ENCODE results near the gene ERC2.

The ERC2 gene

GRCh38 chr3:56365905-56366640, 102.2 kb downstream of the ERC2 start:
- DNase-seq, result no peak

GRCh38 chr3:56364665-56365064, 103.6 kb downstream of the ERC2 start:
- DNase-seq, result no peak

- no peak for DNase-seq
Measured at GRCh38 chr3:56363720-56364119, 104.5 kb downstream of the ERC2 start.

GRCh38 chr3:56361731-56362130, 106.5 kb downstream of the ERC2 start:
- DNase-seq, result no peak

GRCh38 chr3:56357266-56357665, 111.0 kb downstream of the ERC2 start:
- no peak for DNase-seq

GRCh38 chr3:56356808-56357207, 111.5 kb downstream of the ERC2 start:
- DNase-seq, result no peak

GRCh38 chr3:56355570-56356185, 112.6 kb downstream of the ERC2 start:
- DNase-seq, result no peak

- DNase-seq, result no peak
Measured at GRCh38 chr3:56351537-56351936, 116.7 kb downstream of the ERC2 start.

GRCh38 chr3:56347219-56347871, 120.9 kb downstream of the ERC2 start:
- peak; percentile 47 for DNase-seq

GRCh38 chr3:56342475-56342874, 125.8 kb downstream of the ERC2 start:
- DNase-seq, result no peak

GRCh38 chr3:56339671-56340070, 128.6 kb downstream of the ERC2 start:
- no peak for DNase-seq

- DNase-seq, result no peak
Measured at GRCh38 chr3:56339244-56339643, 129.0 kb downstream of the ERC2 start.

GRCh38 chr3:56336023-56336422, 132.2 kb downstream of the ERC2 start:
- no peak for DNase-seq

GRCh38 chr3:56324473-56324872, 143.8 kb downstream of the ERC2 start:
- no peak for DNase-seq

GRCh38 chr3:56323986-56324420, 144.3 kb downstream of the ERC2 start:
- DNase-seq, result peak; percentile 4

GRCh38 chr3:56322862-56323261, 145.4 kb downstream of the ERC2 start:
- no peak for DNase-seq

GRCh38 chr3:56321892-56322291, 146.4 kb downstream of the ERC2 start:
- no peak for DNase-seq

GRCh38 chr3:56321383-56321782, 146.9 kb downstream of the ERC2 start:
- no peak for DNase-seq

- no peak for DNase-seq
Measured at GRCh38 chr3:56320883-56321282, 147.4 kb downstream of the ERC2 start.

- DNase-seq, result no peak
Measured at GRCh38 chr3:56318891-56319290, 149.4 kb downstream of the ERC2 start.

GRCh38 chr3:56316944-56317343, 151.3 kb downstream of the ERC2 start:
- no peak for DNase-seq

GRCh38 chr3:56314842-56315241, 153.4 kb downstream of the ERC2 start:
- no peak for DNase-seq

- DNase-seq, result no peak
Measured at GRCh38 chr3:56309465-56309864, 158.8 kb downstream of the ERC2 start.

GRCh38 chr3:56308471-56308870, 159.8 kb downstream of the ERC2 start:
- no peak for DNase-seq

Data from hematopoietic multipotent progenitor cell treated with erythropoietin and hydrocortisone succinate and interleukin-3 and kit ligand, for 6 days (in vitro differentiated cells).